Measurements from ENCODE around the gene MIEN1.

The MIEN1 gene

GRCh38 chr17:39705786-39706348 is 24.5 kb downstream of the MIEN1 start:
- no peak overlapping the region for H3K4me3 ChIP-seq (ENCODE audit: low read depth, low read length)
- in situ Hi-C loops (cut with HindIII; ENCODE audit: low sequenced_read_pairs) = no loop called here
- DNase-seq (ENCODE audit: low read depth) = no peak
- TF ChIP-seq CTCF (IDR thresholded peaks at IDR 0.05; ENCODE audit: low read depth, low read length, missing control alignments) = no peak

- no peak for DNase-seq (ENCODE audit: low read depth)
- H3K4me3 ChIP-seq (ENCODE audit: low read depth, low read length) = no peak overlapping the region
- peak; percentile 21 for TF ChIP-seq CTCF (IDR thresholded peaks at IDR 0.05; ENCODE audit: low read depth, low read length, missing control alignments)
- in situ Hi-C loops (cut with HindIII; ENCODE audit: low sequenced_read_pairs) = no loop called here
Observed at GRCh38 chr17:39704821-39705551, 25.3 kb downstream of the MIEN1 start.

GRCh38 chr17:39703913-39704312 is 26.4 kb downstream of the MIEN1 start:
- no peak for TF ChIP-seq CTCF (IDR thresholded peaks at IDR 0.05; ENCODE audit: low read depth, low read length, missing control alignments)
- no peak for DNase-seq (ENCODE audit: low read depth)
- no peak overlapping the region for H3K4me3 ChIP-seq (ENCODE audit: low read depth, low read length)
- in situ Hi-C loops (cut with HindIII; ENCODE audit: low sequenced_read_pairs) = no loop called here

GRCh38 chr17:39702901-39703893 is 27.1 kb downstream of the MIEN1 start:
- TF ChIP-seq CTCF (IDR thresholded peaks at IDR 0.05; ENCODE audit: low read depth, low read length, missing control alignments) = no peak
- DNase-seq (ENCODE audit: low read depth) = no peak
- in situ Hi-C loops (cut with HindIII; ENCODE audit: low sequenced_read_pairs) = no loop called here
- H3K4me3 ChIP-seq (ENCODE audit: low read depth, low read length) = no peak overlapping the region

- in situ Hi-C loops (cut with HindIII; ENCODE audit: low sequenced_read_pairs) = no loop called here
- no peak overlapping the region for H3K4me3 ChIP-seq (ENCODE audit: low read depth, low read length)
- TF ChIP-seq CTCF (IDR thresholded peaks at IDR 0.05; ENCODE audit: low read depth, low read length, missing control alignments) = no peak
- DNase-seq (ENCODE audit: low read depth) = no peak
Observed at GRCh38 chr17:39701784-39702422, 28.4 kb downstream of the MIEN1 start.

Measured in astrocyte of the cerebellum (primary cell).